PC-3 (cell line): ENCODE results near the gene PRLR. TPM values are rescaled to one million over a fixed set of nuclear protein-coding genes. Genes with fewer than 3 reads are reported as not detected.

Source experiments
- ATAC-seq: fragments of 200-7000 bp; cut with Tn5 transposase; 2 replicates; pipeline ENCODE4 v1.9.1; 2020; ENCODE audit warnings: mild to moderate bottlenecking, moderate library complexity
- BruUV-seq: library from RNA; stranded (reverse); fragments of 400-500 nt; replicated peaks from 2 replicates; lab custom pipeline; 2021; lab: Mats Ljungman, UMichigan
- CTCF ChIA-PET: fragments of 300-600 bp; sonication (Branson Sonifier 250); formaldehyde crosslinking; loops from one replicate; lab custom pipeline; 2022; ENCODE audit warnings: antibody characterized with exemption; lab: Charles Lee
- POLR2A ChIA-PET: fragments of 300-600 bp; sonication (Branson Sonifier 250); formaldehyde crosslinking; loops from one replicate; lab custom pipeline; 2022; ENCODE audit warnings: antibody characterized with exemption; ENCODE audit not compliant: unreplicated experiment; lab: Charles Lee
- DNase-seq: peaks from one replicate; pipeline ENCODE4 v3.0.0-alpha.2; 2015
- H2AFZ ChIP-seq: fragments of 300-600 bp; sonication (generic); 2 replicates; pipeline ENCODE4 v1.6.0; 2016; ENCODE audit warnings: antibody characterized with exemption, low read length
- H3F3A ChIP-seq: fragments of 300-600 bp; sonication (generic); one replicate; pipeline ENCODE4 v1.6.0; 2017; ENCODE audit warnings: antibody characterized with exemption, low read length, control low read depth, mild to moderate bottlenecking; ENCODE audit not compliant: unreplicated experiment
- H3K27ac ChIP-seq: fragments of 300-600 bp; sonication (generic); 2 replicates; pipeline ENCODE4 v1.5.1; 2016; ENCODE audit warnings: mild to moderate bottlenecking, low read length
- H3K27me3 ChIP-seq: fragments of 300-600 bp; sonication (generic); 2 replicates; pipeline ENCODE4 v1.6.1; 2016; ENCODE audit warnings: low read length, mixed read lengths
- H3K36me3 ChIP-seq: fragments of 300-600 bp; sonication (generic); 2 replicates; pipeline ENCODE4 v1.6.1; 2016; ENCODE audit warnings: low read depth, mixed run types, low read length, mixed read lengths
- H3K4me1 ChIP-seq: fragments of 300-600 bp; sonication (generic); 2 replicates; pipeline ENCODE4 v1.5.1; 2016; ENCODE audit warnings: low read length; ENCODE audit not compliant: insufficient read depth
- H3K4me2 ChIP-seq: fragments of 300-600 bp; sonication (generic); 2 replicates; pipeline ENCODE4 v1.6.0; 2016; ENCODE audit warnings: low read length
- H3K4me3 ChIP-seq: fragments of 300-600 bp; sonication (generic); 2 replicates; pipeline ENCODE4 v1.5.1; 2016; ENCODE audit warnings: mild to moderate bottlenecking, low read length, mixed read lengths
- H3K79me2 ChIP-seq: fragments of 300-600 bp; sonication (generic); 2 replicates; pipeline ENCODE4 v1.6.1; 2017; ENCODE audit warnings: low read length, mixed read lengths
- H3K9ac ChIP-seq: fragments of 300-600 bp; sonication (generic); 2 replicates; pipeline ENCODE4 v1.6.0; 2016; ENCODE audit warnings: mild to moderate bottlenecking, low read length
- H3K9me2 ChIP-seq: fragments of 300-600 bp; sonication (generic); replicated peaks from 2 replicates; pipeline ENCODE4 v1.6.1; 2016; ENCODE audit warnings: mixed run types, low read length, mixed read lengths
- H3K9me3 ChIP-seq: fragments of 300-600 bp; sonication (generic); 2 replicates; pipeline ENCODE4 v1.6.1; 2016; ENCODE audit warnings: low read length, mixed read lengths
- H4K20me1 ChIP-seq: fragments of 300-600 bp; sonication (generic); 2 replicates; pipeline ENCODE4 v1.6.1; 2016; ENCODE audit warnings: low read length, mixed read lengths
- CTCF ChIP-seq: fragments of 300-600 bp; sonication (generic); conservative IDR thresholded peaks from 2 replicates; pipeline ENCODE4 v1.5.1; 2017; ENCODE audit warnings: antibody characterized with exemption, low read depth, mild to moderate bottlenecking, low read length
- EZH2 ChIP-seq: fragments of 300-600 bp; sonication (generic); IDR thresholded peaks from one replicate; pipeline ENCODE4 v1.6.1; 2017; ENCODE audit warnings: antibody characterized with exemption, mild to moderate bottlenecking, low read length; ENCODE audit not compliant: unreplicated experiment
- EZH2phosphoT487 ChIP-seq: fragments of 300-600 bp; sonication (generic); IDR thresholded peaks from 2 replicates; pipeline ENCODE4 v1.6.1; 2018; ENCODE audit warnings: mild to moderate bottlenecking, antibody characterized with exemption, low read length, borderline replicate concordance
- intact Hi-C: fragments of 100-400 bp; cut with micrococcal nuclease; formaldehyde crosslinking; loops from 2 replicates; pipeline ENCODE4 v1.9.0; 2023
- total RNA-seq: library from RNA; depleted of rRNA; stranded (reverse); fragments of >200 nt; gene quantifications from 2 replicates; pipeline ENCODE4 v1.2.3, GENCODE V29; 2014

PRLR gene
- total RNA-seq, 1 experiment from 2014 or later, result 0.29 TPM

GRCh38 chr5:35089334-35090314 lies 140.7 kb downstream of the PRLR start:
- Histone ChIP-seq H3K9me2 (no peaks in the 10 kb centered on the region), H3K4me2 (no peak overlapping the region), H3K9ac (no peak overlapping the region), H3K36me3 (no peaks in the 10 kb centered on the region), H3K27me3 (peaks cover 39% of the 10 kb centered on the region), H3K4me3 (no peak overlapping the region), H3K27ac (no peak overlapping the region), H4K20me1 (no peaks in the 10 kb centered on the region), H3K79me2 (no peaks in the 10 kb centered on the region), H3K9me3 (no peaks in the 10 kb centered on the region), H2AFZ (no peak overlapping the region), H3K4me1 (no peaks in the 10 kb centered on the region), H3F3A (no peaks in the 10 kb centered on the region)
- BruUV-seq, result no TSS peak
- intact Hi-C loops, result loop anchor here (1.0 to 5.0 kb wide), 3 partner anchors 94 to 509 kb away; no protein-coding TSS in a partner anchor
- TF ChIP-seq CTCF (peak; percentile 92), EZH2phosphoT487 (no peak)
- DNase-seq (peak; percentile 88), ATAC-seq (peak; percentile 76)
- CTCF ChIA-PET, result no interaction called here
- POLR2A ChIA-PET, result no interaction called here

GRCh38 chr5:35087991-35088390 lies 142.3 kb downstream of the PRLR start:
- Histone ChIP-seq H3K4me2 (no peak overlapping the region), H3K4me1 (no peaks in the 10 kb centered on the region), H3K79me2 (no peaks in the 10 kb centered on the region), H3K4me3 (no peak overlapping the region), H3F3A (no peaks in the 10 kb centered on the region), H4K20me1 (no peaks in the 10 kb centered on the region), H3K27me3 (peaks cover 46% of the 10 kb centered on the region), H3K27ac (no peak overlapping the region), H2AFZ (no peak overlapping the region), H3K9me2 (no peaks in the 10 kb centered on the region), H3K36me3 (no peaks in the 10 kb centered on the region), H3K9ac (no peak overlapping the region), H3K9me3 (no peaks in the 10 kb centered on the region)
- POLR2A ChIA-PET, result no interaction called here
- no TSS peak for BruUV-seq
- CTCF ChIA-PET, result no interaction called here
- no peak; the same call in 1 of the 2 replicates for ATAC-seq
- TF ChIP-seq EZH2 (no peak), CTCF (no peak), EZH2phosphoT487 (no peak)
- intact Hi-C loops, result loop anchor here (2.0 kb wide), 1 partner anchor 511 kb away; no protein-coding TSS in a partner anchor
- peak; percentile 34 for DNase-seq

GRCh38 chr5:35083150-35083549 lies 147.1 kb downstream of the PRLR start:
- Histone ChIP-seq H3K4me2 (no peak overlapping the region), H3K9ac (no peak overlapping the region), H4K20me1 (no peaks in the 10 kb centered on the region), H3F3A (no peaks in the 10 kb centered on the region), H3K36me3 (no peaks in the 10 kb centered on the region), H2AFZ (no peak overlapping the region), H3K9me3 (no peaks in the 10 kb centered on the region), H3K4me3 (no peak overlapping the region), H3K79me2 (no peaks in the 10 kb centered on the region), H3K4me1 (no peaks in the 10 kb centered on the region), H3K9me2 (no peaks in the 10 kb centered on the region), H3K27ac (no peak overlapping the region), H3K27me3 (peaks cover 35% of the 10 kb centered on the region)
- intact Hi-C loops, result no loop called here
- ChIA-PET POLR2A (no interaction called here), CTCF (no interaction called here)
- ATAC-seq (no peak), DNase-seq (no peak)
- TF ChIP-seq EZH2 (no peak), CTCF (no peak)
- BruUV-seq, result no TSS peak
